B cell (primary cell): Measurements from ENCODE around the gene GPC2. TPM values are rescaled to one million over a fixed set of nuclear protein-coding genes. Genes with fewer than 3 reads are reported as not detected.

Experiments
- ATAC-seq: fragments of 200-7000 bp; cut with Tn5 transposase; one replicate; pipeline ENCODE4 v1.10.0; 2021; ENCODE audit warnings: low read depth, mild to moderate bottlenecking, moderate number of reproducible peaks, moderate library complexity
- CTCF ChIA-PET: fragments of 350-600 bp; sonication (Branson Sonifier 250); formaldehyde crosslinking; loops from one replicate; lab custom pipeline; 2021; ENCODE audit warnings: antibody characterized with exemption, inconsistent platforms; lab: Charles Lee
- POLR2A ChIA-PET: fragments of 350-600 bp; sonication (Branson Sonifier 250); formaldehyde crosslinking; loops from one replicate; lab custom pipeline; 2021; ENCODE audit warnings: antibody characterized with exemption; lab: Charles Lee
- DNase-seq: peaks from one replicate; pipeline ENCODE4 v3.0.0; 2013
- H2AFZ ChIP-seq: 2 replicates; pipeline ENCODE4 v1.6.1; 2012; ENCODE audit warnings: mild to moderate bottlenecking, low read depth, low read length; ENCODE audit not compliant: insufficient read depth, poor library complexity, severe bottlenecking
- H3K27ac ChIP-seq, 2 donors: 1 replicate in 1 of 2; 2 replicates in 1 of 2; pipeline ENCODE4 v1.5.1; 2012 to 2013; ENCODE audit warnings: low read length in 2 of 2, mild to moderate bottlenecking in 2 of 2, moderate library complexity in 1 of 2
- H3K27me3 ChIP-seq, 4 experiments: fragments of 200-600 bp in 1 of 4; sonication (generic) in 1 of 4; replicated peaks in 1 of 4; 1 replicate in 2 of 4; 2 replicates in 2 of 4; pipeline versions ENCODE4 v1.6.1 to v1.7.0; 2013 to 2016; ENCODE audit warnings: low read length in 3 of 4, mild to moderate bottlenecking in 2 of 4, mixed read lengths in 1 of 4, moderate library complexity in 1 of 4; ENCODE audit not compliant: insufficient read depth in 4 of 4, control insufficient read depth in 3 of 4; ENCODE audit errors: control extremely low read depth in 1 of 4
- H3K36me3 ChIP-seq, 2 experiments: replicated peaks in 1 of 2; 1 replicate in 1 of 2; 2 replicates in 1 of 2; pipeline versions ENCODE4 v1.6.1 to v1.7.1; 2013; ENCODE audit warnings: low read length in 1 of 2; ENCODE audit not compliant: insufficient read depth in 2 of 2, control insufficient read depth in 1 of 2; ENCODE audit errors: control extremely low read depth in 1 of 2, extremely low read depth in 1 of 2
- H3K4me1 ChIP-seq, 2 donors: fragments of 200-600 bp in 1 of 2; sonication (generic) in 1 of 2; 1 replicate in 1 of 2; 2 replicates in 1 of 2; pipeline versions ENCODE4 v1.5.1 to v1.6.1; 2013 to 2017; ENCODE audit warnings: low read length in 2 of 2; ENCODE audit not compliant: control insufficient read depth in 2 of 2, insufficient read depth in 2 of 2
- H3K4me2 ChIP-seq: replicated peaks from 2 replicates; pipeline ENCODE3; 2012; ENCODE audit warnings: mild to moderate bottlenecking, low read depth, low read length; ENCODE audit not compliant: poor library complexity, severe bottlenecking
- H3K4me3 ChIP-seq, 5 experiments: fragments of 200-600 bp in 1 of 5; sonication (generic) in 1 of 5; 1 replicate in 3 of 5; 2 replicates in 2 of 5; pipeline versions ENCODE4 v1.5.1 to v1.7.0; 2011 to 2016; ENCODE audit warnings: low read length in 4 of 5, mild to moderate bottlenecking in 4 of 5, low read depth in 2 of 5, control low read depth in 1 of 5, moderate library complexity in 1 of 5; ENCODE audit not compliant: insufficient read depth in 1 of 5; ENCODE audit errors: control extremely low read depth in 1 of 5, extremely low read depth in 1 of 5
- H3K79me2 ChIP-seq: fragments of 200-600 bp; sonication (generic); one replicate; pipeline ENCODE4 v1.6.0; 2016; ENCODE audit warnings: low read length; ENCODE audit not compliant: control insufficient read depth, insufficient read depth
- H3K9ac ChIP-seq: fragments of 200-600 bp; sonication (generic); 2 replicates; pipeline ENCODE4 v1.6.1; 2017; ENCODE audit warnings: mild to moderate bottlenecking, low read length, moderate library complexity
- H3K9me3 ChIP-seq, 3 donors: one replicate each; pipeline versions ENCODE4 v1.6.1 to v1.7.1; 2013; ENCODE audit warnings: low read length in 2 of 3; ENCODE audit not compliant: control insufficient read depth in 2 of 3, insufficient read depth in 1 of 3; ENCODE audit errors: control extremely low read depth in 1 of 3
- H4K20me1 ChIP-seq: 2 replicates; pipeline ENCODE4 v1.6.0; 2012; ENCODE audit warnings: mild to moderate bottlenecking, low read length; ENCODE audit not compliant: insufficient read depth, control insufficient read depth, poor library complexity, severe bottlenecking
- H3K27ac Mint-ChIP-seq: one replicate; pipeline ENCODE4 v1.8.0; 2021; ENCODE audit warnings: mixed read lengths
- H3K27me3 Mint-ChIP-seq: one replicate; pipeline ENCODE4 v1.8.0; 2021; ENCODE audit warnings: mixed read lengths
- H3K4me1 Mint-ChIP-seq: one replicate; pipeline ENCODE4 v1.8.0; 2021; ENCODE audit warnings: mixed read lengths
- H3K4me3 Mint-ChIP-seq: one replicate; pipeline ENCODE4 v1.8.0; 2021; ENCODE audit warnings: mixed read lengths
- H3K9me3 Mint-ChIP-seq: one replicate; pipeline ENCODE4 v1.8.0; 2022; ENCODE audit warnings: mixed read lengths; ENCODE audit not compliant: insufficient read depth
- EZH2 ChIP-seq: IDR thresholded peaks from 2 replicates; pipeline ENCODE4 v1.6.1; 2012; ENCODE audit warnings: borderline replicate concordance, low read depth, mild to moderate bottlenecking, moderate library complexity, low read length; ENCODE audit not compliant: insufficient read depth, poor library complexity, severe bottlenecking
- WGBS: methylation state at CpG from one replicate; pipeline ENCODE4 v1.1.5; 2013; ENCODE audit warnings: missing lambda C conversion rate; ENCODE audit not compliant: insufficient coverage; 5-methylcytosine and 5-hydroxymethylcytosine counted together
- intact Hi-C: fragments of 100-400 bp; cut with micrococcal nuclease; formaldehyde crosslinking; loops from one replicate; pipeline ENCODE4 v1.10.0; 2022
- polyA plus RNA-seq: library from polyadenylated mRNA; depleted of rRNA; stranded (reverse); fragments of >200 nt; gene quantifications from 2 replicates; pipeline ENCODE4 v1.2.3, GENCODE V29; 2012
- total RNA-seq, 2 donors: library from RNA; stranded (reverse); fragments of 120-200 nt in 1 of 2; gene quantifications; 1 replicate in 1 of 2; 2 replicates in 1 of 2; pipeline versions ENCODE4 v1.2.3 to v1.2.4, GENCODE V29; 2013 to 2022
- TF ChIP-seq, protein P1 (sequence below): fragments of 200-600 bp; IDR thresholded peaks from one replicate; pipeline ENCODE4 v1.8.0; 2022; ENCODE audit warnings: antibody characterized with exemption, mild to moderate bottlenecking

GPC2 gene
- total and polyA plus RNA-seq, 2 donors (not counting 1 experiment from before 2014, with no cell fraction given), result 3.9 to 4.1 TPM

DNA sequence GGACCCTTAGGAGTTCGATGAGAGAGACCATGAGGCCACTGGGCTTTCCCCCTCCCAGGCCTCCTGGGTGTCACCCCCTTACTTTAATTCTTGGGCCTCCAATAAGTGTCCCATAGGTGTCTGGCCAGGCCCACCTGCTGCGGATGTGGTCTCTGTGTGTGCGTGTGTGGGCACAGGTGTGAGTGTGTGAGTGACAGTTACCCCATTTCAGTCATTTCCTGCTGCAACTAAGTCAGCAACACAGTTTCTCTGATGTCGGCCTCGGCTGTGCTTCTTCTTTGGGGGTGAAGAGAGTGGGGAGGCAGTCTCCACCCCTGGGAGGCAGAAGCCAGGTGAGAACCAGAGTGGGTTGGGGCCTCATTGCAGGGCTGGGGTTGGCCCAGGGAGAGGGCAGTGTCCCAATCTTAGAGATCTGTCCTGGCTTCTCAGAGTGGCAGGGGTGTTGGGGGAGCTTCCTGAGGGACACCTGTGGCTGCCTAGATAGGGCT lies 44.1 kb upstream of the GPC2 start:
- Histone ChIP-seq H3K27me3 (no peaks in the 10 kb centered on the region), H3K9me3 (no peaks in the 10 kb centered on the region), H3K4me1 (peaks cover 42 to 54% of the 10 kb centered on the region in 2 donors), H3K79me2 (peaks cover 47% of the 10 kb centered on the region), H3K27ac (peak overlapping the region; percentile 97 to 100), H3K9ac (peak overlapping the region; percentile 71), H3K4me3 (peak overlapping the region in 4 of 5 experiments; percentile 53 to 65 (median 64)), H3K36me3 (peaks cover 0 to 11% of the 10 kb centered on the region in 2 experiments), H4K20me1 (no peaks in the 10 kb centered on the region), H2AFZ (peak overlapping the region; percentile 24), H3K4me2 (peak overlapping the region; percentile 72)
- Mint-ChIP-seq H3K9me3 (no peaks in the 10 kb centered on the region), H3K27ac (peak overlapping the region; percentile 95), H3K4me3 (peak overlapping the region; percentile 85), H3K27me3 (no peaks in the 10 kb centered on the region), H3K4me1 (peaks cover 74% of the 10 kb centered on the region)
- ChIA-PET CTCF (interaction anchor here (0.7 to 9.7 kb wide), 9 partner anchors 10 to 186 kb away, joined by 3 to 93 read pairs (median 5); no protein-coding TSS in a partner anchor), POLR2A (interaction anchor here (0.6 to 2.1 kb wide), 4 partner anchors 10 to 89 kb away, joined by 3 to 11 read pairs (median 4); partner anchors contain the start of gene LAMTOR4)
- no peak for TF ChIP-seq EZH2
- TF ChIP-seq, protein P1, sequence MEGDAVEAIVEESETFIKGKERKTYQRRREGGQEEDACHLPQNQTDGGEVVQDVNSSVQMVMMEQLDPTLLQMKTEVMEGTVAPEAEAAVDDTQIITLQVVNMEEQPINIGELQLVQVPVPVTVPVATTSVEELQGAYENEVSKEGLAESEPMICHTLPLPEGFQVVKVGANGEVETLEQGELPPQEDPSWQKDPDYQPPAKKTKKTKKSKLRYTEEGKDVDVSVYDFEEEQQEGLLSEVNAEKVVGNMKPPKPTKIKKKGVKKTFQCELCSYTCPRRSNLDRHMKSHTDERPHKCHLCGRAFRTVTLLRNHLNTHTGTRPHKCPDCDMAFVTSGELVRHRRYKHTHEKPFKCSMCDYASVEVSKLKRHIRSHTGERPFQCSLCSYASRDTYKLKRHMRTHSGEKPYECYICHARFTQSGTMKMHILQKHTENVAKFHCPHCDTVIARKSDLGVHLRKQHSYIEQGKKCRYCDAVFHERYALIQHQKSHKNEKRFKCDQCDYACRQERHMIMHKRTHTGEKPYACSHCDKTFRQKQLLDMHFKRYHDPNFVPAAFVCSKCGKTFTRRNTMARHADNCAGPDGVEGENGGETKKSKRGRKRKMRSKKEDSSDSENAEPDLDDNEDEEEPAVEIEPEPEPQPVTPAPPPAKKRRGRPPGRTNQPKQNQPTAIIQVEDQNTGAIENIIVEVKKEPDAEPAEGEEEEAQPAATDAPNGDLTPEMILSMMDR, result no peak
- intact Hi-C loops, result loop anchor here (2.0 to 5.0 kb wide), 3 partner anchors 44 to 139 kb away; partner anchors contain the start of genes GPC2, LAMTOR4, STAG3 and ZNF3
- ATAC-seq (peak; percentile 56), DNase-seq (peak; percentile 84)
- 0% methylated on average over 3 of the region's 5 CpGs for WGBS
